A673 (cell line): Measurements from ENCODE around the gene RAB4A. TPM values are rescaled to one million over a fixed set of nuclear protein-coding genes. Genes with fewer than 3 reads are reported as not detected.

Source experiments
- BruUV-seq: library from RNA; stranded (reverse); fragments of 400-500 nt; replicated peaks from 2 replicates; lab custom pipeline; 2021; lab: Mats Ljungman, UMichigan
- CTCF ChIA-PET: fragments of 300-600 bp; sonication (Branson Sonifier 250); formaldehyde crosslinking; loops from one replicate; lab custom pipeline; 2022; ENCODE audit warnings: antibody characterized with exemption; lab: Charles Lee
- POLR2A ChIA-PET: fragments of 300-600 bp; sonication (Branson Sonifier 250); formaldehyde crosslinking; loops from one replicate; lab custom pipeline; 2022; ENCODE audit warnings: antibody characterized with exemption; ENCODE audit not compliant: low non-redundant PET; lab: Charles Lee
- DNase-seq: peaks from one replicate; pipeline ENCODE4 v3.0.0-alpha.2; 2015; ENCODE audit warnings: low spot score
- H3K27ac ChIP-seq: fragments of 200-600 bp; sonication (generic); 2 replicates; pipeline ENCODE4 v1.5.1; 2016; ENCODE audit warnings: mixed run types, low read depth, mild to moderate bottlenecking, mixed read lengths, antibody characterized with exemption, low read length; ENCODE audit not compliant: poor library complexity, severe bottlenecking
- H3K27me3 ChIP-seq: fragments of 200-600 bp; sonication (generic); replicated peaks from 2 replicates; pipeline ENCODE4 v1.6.1; 2017; ENCODE audit warnings: mixed run types, low read depth, mild to moderate bottlenecking, mixed read lengths, antibody characterized with exemption, low read length; ENCODE audit not compliant: insufficient read depth, poor library complexity
- H3K36me3 ChIP-seq: fragments of 200-600 bp; sonication (generic); 2 replicates; pipeline ENCODE4 v1.6.1; 2016; ENCODE audit warnings: mixed run types, mild to moderate bottlenecking, mixed read lengths, antibody characterized with exemption, low read length; ENCODE audit not compliant: insufficient read depth, poor library complexity, severe bottlenecking
- H3K4me1 ChIP-seq: fragments of 200-600 bp; sonication (generic); 2 replicates; pipeline ENCODE4 v1.6.1; 2017; ENCODE audit warnings: mixed run types, mild to moderate bottlenecking, mixed read lengths, antibody characterized with exemption, low read length; ENCODE audit not compliant: insufficient read depth, poor library complexity, severe bottlenecking
- H3K4me3 ChIP-seq: fragments of 200-600 bp; sonication (generic); 2 replicates; pipeline ENCODE4 v1.5.1; 2016; ENCODE audit warnings: low read depth, mixed run types, mild to moderate bottlenecking, mixed read lengths, low read length; ENCODE audit not compliant: poor library complexity, severe bottlenecking
- H3K9me3 ChIP-seq: fragments of 200-600 bp; sonication (generic); 2 replicates; pipeline ENCODE4 v1.6.1; 2016; ENCODE audit warnings: mixed run types, low read depth, mild to moderate bottlenecking, mixed read lengths, antibody characterized with exemption, low read length; ENCODE audit not compliant: poor library complexity, severe bottlenecking
- CTCF ChIP-seq: fragments of 300-800, 200-600 bp; sonication (generic); conservative IDR thresholded peaks from 2 replicates; pipeline ENCODE4 v1.5.1; 2017; ENCODE audit warnings: low read depth, mild to moderate bottlenecking, antibody characterized with exemption, low read length, moderate library complexity, mixed read lengths
- EZH2 ChIP-seq: fragments of 200-600 bp; sonication (generic); IDR thresholded peaks from 2 replicates; pipeline ENCODE4 v1.6.1; 2017; ENCODE audit warnings: borderline replicate concordance, low read depth, mild to moderate bottlenecking, mixed read lengths, antibody characterized with exemption, low read length; ENCODE audit not compliant: poor library complexity, severe bottlenecking
- intact Hi-C: fragments of 100-400 bp; cut with micrococcal nuclease; formaldehyde crosslinking; loops from one replicate; pipeline ENCODE4 v1.10.0; 2022; ENCODE audit not compliant: unreplicated experiment
- total RNA-seq: library from RNA; stranded (reverse); gene quantifications from 2 replicates; pipeline ENCODE4 v1.2.3, GENCODE V29; 2021

Gene RAB4A
- total RNA-seq, 1 experiment from 2014 or later = 51.6 TPM

GRCh38 chr1:229302740-229303139 is 31.8 kb downstream of the RAB4A start:
- H3K4me1 ChIP-seq = peaks cover 8% of the 10 kb centered on the region
- no TSS peak for BruUV-seq
- intact Hi-C loops = no loop called here
- H3K27me3 ChIP-seq = no peaks in the 10 kb centered on the region
- POLR2A ChIA-PET = no interaction called here
- peaks cover 2% of the 10 kb centered on the region for H3K36me3 ChIP-seq
- CTCF ChIA-PET = no interaction called here
- no peaks in the 10 kb centered on the region for H3K9me3 ChIP-seq
- no peak overlapping the region for H3K27ac ChIP-seq
- no peak for DNase-seq
- no peak overlapping the region for H3K4me3 ChIP-seq
- TF ChIP-seq EZH2 (no peak), CTCF (no peak)

GRCh38 chr1:229303855-229304254 is 32.9 kb downstream of the RAB4A start:
- no peak for DNase-seq
- H3K36me3 ChIP-seq = peaks cover 2% of the 10 kb centered on the region

GRCh38 chr1:229305392-229305791 is 34.5 kb downstream of the RAB4A start:
- Histone ChIP-seq H3K4me1 (peaks cover 8% of the 10 kb centered on the region), H3K4me3 (no peak overlapping the region), H3K9me3 (no peaks in the 10 kb centered on the region), H3K27me3 (no peaks in the 10 kb centered on the region), H3K36me3 (peaks cover 2% of the 10 kb centered on the region), H3K27ac (no peak overlapping the region)
- BruUV-seq = no TSS peak
- ChIA-PET POLR2A (no interaction called here), CTCF (no interaction called here)
- no peak for TF ChIP-seq EZH2
- TF ChIP-seq CTCF = no peak
- intact Hi-C loops = no loop called here
- DNase-seq = no peak

More at GRCh38 chr1:229303855-229304254, 32.9 kb downstream of the RAB4A start:
- no peaks in the 10 kb centered on the region for H3K9me3 ChIP-seq
- no peak overlapping the region for H3K4me3 ChIP-seq
- CTCF ChIA-PET = no interaction called here
- POLR2A ChIA-PET = no interaction called here
- intact Hi-C loops = no loop called here
- no peak overlapping the region for H3K27ac ChIP-seq
- BruUV-seq = no TSS peak
- no peaks in the 10 kb centered on the region for H3K27me3 ChIP-seq
- peaks cover 8% of the 10 kb centered on the region for H3K4me1 ChIP-seq
- TF ChIP-seq EZH2 = no peak
- no peak for TF ChIP-seq CTCF
